AG08396 (cell line): ENCODE measurements around the gene CAP1.
"Not testable (repeated sequence)": the region's sequence is repeated elsewhere in the genome, so short reads cannot be mapped to it uniquely, and the experiment has no call there.

Source experiments
- DNase-seq: peaks from one replicate; pipeline ENCODE4 v3.0.0; 2012; ENCODE audit warnings: low spot score, mixed read lengths

The CAP1 gene

DNA sequence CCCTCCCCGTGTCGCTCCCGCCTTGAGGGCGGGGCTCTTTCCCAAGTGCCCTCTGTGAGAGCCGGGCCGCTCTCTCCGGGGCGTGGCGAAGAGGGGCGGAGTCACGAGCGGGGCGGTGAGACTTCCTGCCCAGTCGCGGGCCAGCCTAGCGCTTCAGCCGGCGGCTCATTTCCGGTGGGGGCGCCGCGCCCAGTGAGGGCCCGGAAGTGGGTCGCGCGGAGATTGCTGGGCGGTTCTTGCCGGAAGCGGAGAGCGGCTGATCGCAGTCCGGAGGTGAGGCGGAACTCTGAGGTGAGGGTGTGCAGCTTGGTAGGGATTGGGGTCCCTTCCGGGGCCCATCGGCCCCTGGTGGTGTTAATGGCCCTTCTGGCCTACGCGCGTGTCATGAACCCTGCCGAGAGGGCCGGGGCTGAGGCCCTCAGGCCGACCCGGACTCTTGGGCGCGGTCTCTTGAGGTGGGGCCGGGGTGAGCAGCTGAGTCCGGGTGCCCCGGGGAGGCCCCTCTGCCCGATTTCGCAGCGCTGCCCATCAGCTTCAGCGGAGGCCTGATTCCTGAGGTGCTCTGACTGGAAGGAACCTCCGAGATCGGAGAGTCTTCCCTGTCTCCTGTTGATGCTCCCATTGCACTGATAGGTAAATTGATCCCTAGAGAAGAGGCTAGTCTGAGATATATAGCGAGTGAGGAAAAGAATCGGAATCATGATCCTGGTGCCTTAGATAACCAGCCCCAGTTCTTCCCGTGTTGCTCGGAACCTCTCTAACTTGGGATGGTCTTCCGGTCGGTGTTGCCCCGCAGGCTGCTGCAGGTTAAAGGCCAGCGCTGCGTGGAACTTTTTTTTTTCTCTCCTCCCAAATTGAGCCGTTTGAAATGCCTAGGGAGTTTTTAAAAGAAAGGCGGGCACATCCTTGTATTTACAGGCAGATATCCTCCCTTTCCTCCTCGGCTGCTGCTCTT lies at the start of gene CAP1:
CAP1 (plus strand) TSS at position 219 of the 955 bp plus-strand sequence. CDS start 18,618 bp downstream, outside the sequence.
- peak; percentile 99 for DNase-seq

DNA sequence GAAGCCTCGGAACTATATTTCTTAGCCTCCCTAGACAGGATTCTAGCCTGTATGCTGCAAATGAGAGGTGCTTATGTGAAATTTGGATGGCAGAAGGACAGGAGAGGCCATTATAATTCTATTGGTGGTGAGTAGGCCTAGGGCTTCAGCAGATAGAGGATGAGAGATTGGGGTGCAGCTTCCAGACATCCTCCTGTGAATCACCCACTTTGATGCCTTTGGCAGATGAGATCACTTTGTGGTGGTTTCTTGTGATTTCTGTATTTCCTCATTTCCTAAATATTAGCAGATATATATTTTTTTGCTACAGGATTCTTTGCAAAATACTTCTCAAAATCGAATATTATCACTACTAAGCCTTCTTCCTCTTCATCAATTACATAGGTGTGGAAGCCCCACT lies 48.3 kb upstream of the CAP1 start:
- DNase-seq, result peak; percentile 40

DNA sequence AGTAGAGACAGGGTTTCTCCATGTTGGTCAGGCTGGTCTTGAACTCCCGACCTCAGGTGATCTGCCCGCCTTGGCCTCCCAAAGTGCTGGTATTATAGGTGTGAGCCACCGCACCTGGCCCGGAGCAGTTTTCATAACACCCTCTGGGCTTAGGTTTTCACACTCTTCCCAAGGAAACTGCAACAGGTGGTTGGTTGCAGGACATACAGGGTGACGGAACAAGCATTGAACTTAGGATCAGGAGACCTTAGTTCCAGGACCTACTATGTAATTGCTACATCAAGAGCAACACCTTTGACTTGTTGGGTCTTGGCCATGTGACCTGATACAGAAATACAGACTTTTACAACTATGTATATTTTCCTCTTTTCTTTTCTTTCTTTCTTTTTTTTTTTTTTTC lies 47.6 kb upstream of the CAP1 start:
- DNase-seq, result no peak

- no peak for DNase-seq
These were observed 44.5 kb upstream of the CAP1 start for GRCh38 chr1:39995973-39996393.

DNA sequence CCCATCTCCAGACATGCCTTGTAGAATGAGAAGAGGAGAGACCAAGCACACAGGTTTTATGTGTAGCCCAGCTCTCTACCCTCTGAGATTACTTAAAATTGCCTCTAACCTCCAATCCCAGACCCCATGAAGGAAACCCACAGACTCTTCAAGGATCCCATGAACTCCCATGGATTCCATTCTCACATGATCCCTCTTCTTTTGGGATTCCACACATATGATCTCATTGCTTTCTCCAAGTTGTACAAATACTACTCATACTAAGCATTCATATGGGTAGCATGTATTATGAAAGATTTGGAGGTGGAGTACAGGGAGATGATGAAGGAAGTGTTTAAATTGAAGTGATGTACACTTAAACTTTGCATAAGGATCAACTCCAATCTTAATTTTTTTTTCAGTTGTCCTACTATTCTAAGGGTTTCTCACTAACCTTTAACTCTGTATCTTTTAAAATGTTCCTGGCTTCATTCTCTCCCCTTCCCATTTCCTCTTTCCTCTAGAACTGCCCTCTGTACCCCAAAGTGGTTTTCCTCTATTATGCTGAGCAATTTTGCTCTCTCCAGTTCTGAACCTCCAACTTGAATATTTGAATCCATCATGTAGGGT lies 44.0 kb upstream of the CAP1 start:
- DNase-seq, result peak; percentile 45

- no peak for DNase-seq
These were observed 39.1 kb upstream of the CAP1 start for GRCh38 chr1:40001456-40001855.

GRCh38 chr1:40003156-40004093 lies 37.1 kb upstream of the CAP1 start:
- DNase-seq, result no peak

GRCh38 chr1:40004857-40005256 lies 35.7 kb upstream of the CAP1 start:
- DNase-seq, result no peak

GRCh38 chr1:40007481-40008034 lies 33.0 kb upstream of the CAP1 start:
- not testable (repeated sequence) for DNase-seq

DNA sequence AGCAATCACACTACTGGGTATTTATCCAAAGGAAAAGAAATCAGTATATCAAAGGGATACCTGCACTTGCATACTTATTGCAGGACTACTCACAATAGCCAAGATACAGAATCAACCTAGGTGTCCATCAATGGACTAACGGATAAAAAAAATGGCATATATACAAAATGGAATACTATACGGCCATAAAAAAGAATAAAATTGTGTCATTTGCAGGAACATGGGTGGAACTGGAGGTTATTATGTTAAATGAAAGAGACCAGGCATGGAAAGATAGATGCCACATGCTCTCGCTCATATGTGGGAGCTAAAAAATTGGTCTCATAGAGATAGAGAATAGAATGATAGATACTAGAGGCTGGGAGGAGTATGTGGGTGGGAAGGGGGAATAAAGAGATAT lies 29.3 kb upstream of the CAP1 start:
- DNase-seq, result no peak

DNA sequence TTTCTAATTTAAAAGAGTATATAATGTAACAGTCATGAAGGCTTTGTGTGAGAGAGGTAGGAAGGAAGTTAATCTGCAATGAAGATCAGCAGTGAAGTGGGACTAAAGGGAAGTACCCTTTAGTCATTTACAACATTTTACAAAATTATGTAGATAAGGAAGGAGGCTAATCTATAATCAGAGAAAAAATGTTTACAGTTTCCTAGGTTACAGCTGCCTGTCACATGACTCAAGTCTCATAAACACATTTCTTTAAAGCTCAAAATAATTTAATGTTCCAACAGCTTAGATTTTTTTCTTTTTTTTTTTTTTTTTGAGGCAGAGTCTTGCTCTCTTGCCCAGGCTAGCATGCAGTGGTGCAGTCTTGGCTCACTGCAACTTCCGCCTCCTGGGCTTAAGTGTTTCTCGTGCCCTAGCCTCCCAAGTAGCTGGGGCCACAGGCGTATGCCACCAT lies 26.2 kb upstream of the CAP1 start:
- no peak for DNase-seq

- peak; percentile 82 for DNase-seq
These were observed 25.5 kb upstream of the CAP1 start for GRCh38 chr1:40014812-40015594.

GRCh38 chr1:40017951-40018575 lies 22.5 kb upstream of the CAP1 start:
- no peak for DNase-seq

- DNase-seq, result no peak
These were observed 20.0 kb upstream of the CAP1 start for GRCh38 chr1:40020447-40021085.

- DNase-seq, result no peak
These were observed 17.1 kb upstream of the CAP1 start for GRCh38 chr1:40023379-40023944.

DNA sequence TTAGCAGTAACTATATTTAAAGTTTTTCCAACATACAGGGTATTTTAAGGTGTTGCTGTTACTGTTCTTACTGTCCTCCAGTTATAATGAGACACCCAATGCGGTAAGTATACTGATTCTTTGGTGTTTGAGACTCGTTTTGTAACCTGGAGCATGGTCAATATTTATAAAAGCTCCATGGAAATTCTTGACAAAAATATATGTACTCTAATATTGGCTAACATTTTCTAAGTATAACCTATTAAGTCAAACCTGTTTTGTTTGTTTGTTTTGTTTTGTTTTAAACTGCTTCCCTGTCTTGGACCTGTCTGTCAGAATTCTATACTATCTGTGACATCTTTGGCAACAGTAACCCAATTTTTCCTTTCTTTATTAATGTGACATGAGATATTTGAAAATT lies 15.9 kb upstream of the CAP1 start:
- DNase-seq, result no peak

- DNase-seq, result no peak
These were observed 12.9 kb upstream of the CAP1 start for GRCh38 chr1:40027647-40028046.

- no peak for DNase-seq
These were observed 10.9 kb upstream of the CAP1 start for GRCh38 chr1:40029608-40030007.

- no peak for DNase-seq
These were observed 9.9 kb upstream of the CAP1 start for GRCh38 chr1:40030528-40031135.
